Measurements from ENCODE around the gene CELSR1.

The CELSR1 gene

GRCh38 chr22:46381731-46382130, 155.7 kb downstream of the CELSR1 start:
- DNase-seq (ENCODE audit: low read depth) = no peak
- no peak overlapping the region for H3K4me3 ChIP-seq (ENCODE audit: low read length)
- TF ChIP-seq CTCF (IDR thresholded peaks at IDR 0.05; ENCODE audit: insufficient read depth, low read depth, low read length, missing control alignments) = no peak

GRCh38 chr22:46381142-46381541, 156.3 kb downstream of the CELSR1 start:
- no peak for TF ChIP-seq CTCF (IDR thresholded peaks at IDR 0.05; ENCODE audit: insufficient read depth, low read depth, low read length, missing control alignments)
- no peak overlapping the region for H3K4me3 ChIP-seq (ENCODE audit: low read length)
- peak; percentile 59 for DNase-seq (ENCODE audit: low read depth)

- no peak overlapping the region for H3K4me3 ChIP-seq (ENCODE audit: low read length)
- no peak for TF ChIP-seq CTCF (IDR thresholded peaks at IDR 0.05; ENCODE audit: insufficient read depth, low read depth, low read length, missing control alignments)
- DNase-seq (ENCODE audit: low read depth) = no peak
Observed at GRCh38 chr22:46380581-46380980, 156.8 kb downstream of the CELSR1 start.

- no peak for TF ChIP-seq CTCF (IDR thresholded peaks at IDR 0.05; ENCODE audit: insufficient read depth, low read depth, low read length, missing control alignments)
- no peak overlapping the region for H3K4me3 ChIP-seq (ENCODE audit: low read length)
- no peak for DNase-seq (ENCODE audit: low read depth)
Observed at GRCh38 chr22:46380069-46380468, 157.4 kb downstream of the CELSR1 start.

GRCh38 chr22:46379066-46379930, 158.1 kb downstream of the CELSR1 start:
- TF ChIP-seq CTCF (IDR thresholded peaks at IDR 0.05; ENCODE audit: insufficient read depth, low read depth, low read length, missing control alignments) = no peak
- H3K4me3 ChIP-seq (ENCODE audit: low read length) = no peak overlapping the region
- DNase-seq (ENCODE audit: low read depth) = no peak

GRCh38 chr22:46378426-46379065, 158.9 kb downstream of the CELSR1 start:
- DNase-seq (ENCODE audit: low read depth) = no peak
- H3K4me3 ChIP-seq (ENCODE audit: low read length) = no peak overlapping the region
- no peak for TF ChIP-seq CTCF (IDR thresholded peaks at IDR 0.05; ENCODE audit: insufficient read depth, low read depth, low read length, missing control alignments)
